GM06990 (cell line): ENCODE results near the gene GABRR2.

Source experiments
- DNase-seq: peaks from one replicate; pipeline ENCODE4 v3.0.0-alpha.2; 2011; ENCODE audit not compliant: insufficient read length; ENCODE audit errors: extremely low read depth
- H3K27me3 ChIP-seq: replicated peaks from 2 replicates; pipeline ENCODE4 v1.6.0; 2011; ENCODE audit warnings: low read length; ENCODE audit not compliant: control insufficient read depth, insufficient read depth
- H3K36me3 ChIP-seq: 2 replicates; pipeline ENCODE4 v1.5.1; 2011; ENCODE audit warnings: low read length; ENCODE audit not compliant: control insufficient read depth, insufficient read depth
- H3K4me3 ChIP-seq: replicated peaks from 2 replicates; pipeline ENCODE4 v1.5.1; 2011; ENCODE audit warnings: low read depth, mild to moderate bottlenecking, control low read depth, low read length
- TF ChIP-seq, protein P1 (sequence below): IDR thresholded peaks from 2 replicates; pipeline ENCODE4 v1.5.1; 2011; ENCODE audit warnings: low read length, control low read depth, mild to moderate bottlenecking, inconsistent platforms; ENCODE audit not compliant: insufficient read depth, poor library complexity, severe bottlenecking

The GABRR2 gene

DNA sequence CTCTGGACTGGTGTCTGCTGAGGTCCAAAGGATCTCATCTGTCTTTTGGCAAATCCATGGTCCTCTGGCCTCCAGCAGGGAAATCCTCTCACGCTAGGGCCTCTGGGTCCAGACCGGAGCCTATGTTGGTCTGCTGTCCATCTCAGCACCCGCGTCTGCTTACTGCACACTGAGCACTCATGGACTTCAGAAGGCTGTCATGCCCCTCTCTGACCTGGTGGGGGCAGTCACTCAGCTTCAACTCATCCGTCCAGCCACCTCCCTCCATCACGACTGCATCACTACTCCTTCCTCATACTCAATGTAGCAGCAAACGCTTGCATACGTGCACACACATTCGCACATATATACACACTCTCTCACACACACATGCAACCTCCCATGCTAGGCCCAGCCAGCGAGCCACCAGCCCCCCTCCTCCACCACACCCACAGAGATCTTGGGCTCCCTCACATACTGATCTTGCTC, 33.3 kb downstream of the GABRR2 start:
- H3K36me3 ChIP-seq, result no peaks in the 10 kb centered on the region
- H3K27me3 ChIP-seq, result no peaks in the 10 kb centered on the region
- no peak overlapping the region for H3K4me3 ChIP-seq
- peak; percentile 71 for DNase-seq
- TF ChIP-seq, protein P1, sequence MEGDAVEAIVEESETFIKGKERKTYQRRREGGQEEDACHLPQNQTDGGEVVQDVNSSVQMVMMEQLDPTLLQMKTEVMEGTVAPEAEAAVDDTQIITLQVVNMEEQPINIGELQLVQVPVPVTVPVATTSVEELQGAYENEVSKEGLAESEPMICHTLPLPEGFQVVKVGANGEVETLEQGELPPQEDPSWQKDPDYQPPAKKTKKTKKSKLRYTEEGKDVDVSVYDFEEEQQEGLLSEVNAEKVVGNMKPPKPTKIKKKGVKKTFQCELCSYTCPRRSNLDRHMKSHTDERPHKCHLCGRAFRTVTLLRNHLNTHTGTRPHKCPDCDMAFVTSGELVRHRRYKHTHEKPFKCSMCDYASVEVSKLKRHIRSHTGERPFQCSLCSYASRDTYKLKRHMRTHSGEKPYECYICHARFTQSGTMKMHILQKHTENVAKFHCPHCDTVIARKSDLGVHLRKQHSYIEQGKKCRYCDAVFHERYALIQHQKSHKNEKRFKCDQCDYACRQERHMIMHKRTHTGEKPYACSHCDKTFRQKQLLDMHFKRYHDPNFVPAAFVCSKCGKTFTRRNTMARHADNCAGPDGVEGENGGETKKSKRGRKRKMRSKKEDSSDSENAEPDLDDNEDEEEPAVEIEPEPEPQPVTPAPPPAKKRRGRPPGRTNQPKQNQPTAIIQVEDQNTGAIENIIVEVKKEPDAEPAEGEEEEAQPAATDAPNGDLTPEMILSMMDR, result peak; percentile 91

DNA sequence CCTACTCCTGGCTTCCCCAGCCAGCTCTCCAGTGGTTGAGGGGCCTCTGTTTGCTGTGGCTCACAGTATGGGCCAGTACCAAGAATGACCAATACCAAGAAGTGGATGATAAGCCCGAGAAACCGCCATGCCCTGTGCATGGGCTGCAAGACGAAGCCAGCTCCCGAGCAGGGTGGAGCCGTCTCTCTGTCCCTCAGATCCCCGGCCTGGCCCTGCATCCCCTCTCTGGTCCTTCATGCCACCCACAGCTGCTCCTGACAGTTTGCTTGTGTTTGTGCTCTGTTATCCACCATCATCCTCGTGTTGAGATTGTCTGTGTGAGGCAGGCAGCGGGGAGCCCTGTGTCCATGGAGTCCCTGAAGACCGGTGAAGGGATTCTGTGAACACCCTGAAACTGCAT, 36.1 kb downstream of the GABRR2 start:
- H3K27me3 ChIP-seq, result no peaks in the 10 kb centered on the region
- TF ChIP-seq, protein P1, result no peak
- no peak overlapping the region for H3K4me3 ChIP-seq
- H3K36me3 ChIP-seq, result no peaks in the 10 kb centered on the region
- DNase-seq, result no peak

DNA sequence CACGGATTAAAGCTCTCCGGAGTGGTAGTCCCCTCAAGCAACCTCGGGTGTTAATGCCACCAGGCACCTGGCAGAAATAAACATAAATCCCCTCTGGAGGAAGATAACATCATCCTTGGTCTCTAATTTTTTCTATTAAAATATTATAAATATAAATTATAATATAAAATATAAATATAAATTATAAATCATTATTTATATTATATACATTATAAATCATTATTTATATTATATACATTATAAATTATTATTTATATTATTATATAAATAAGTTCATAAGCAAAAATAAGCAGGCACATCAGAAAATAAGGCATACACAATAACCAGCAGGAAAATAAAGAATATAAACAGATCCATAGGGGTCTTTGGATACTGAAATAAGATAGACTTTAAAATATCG, 39.2 kb downstream of the GABRR2 start:
- H3K4me3 ChIP-seq, result no peak overlapping the region
- TF ChIP-seq, protein P1, result no peak
- no peaks in the 10 kb centered on the region for H3K36me3 ChIP-seq
- no peak for DNase-seq
- no peaks in the 10 kb centered on the region for H3K27me3 ChIP-seq

DNA sequence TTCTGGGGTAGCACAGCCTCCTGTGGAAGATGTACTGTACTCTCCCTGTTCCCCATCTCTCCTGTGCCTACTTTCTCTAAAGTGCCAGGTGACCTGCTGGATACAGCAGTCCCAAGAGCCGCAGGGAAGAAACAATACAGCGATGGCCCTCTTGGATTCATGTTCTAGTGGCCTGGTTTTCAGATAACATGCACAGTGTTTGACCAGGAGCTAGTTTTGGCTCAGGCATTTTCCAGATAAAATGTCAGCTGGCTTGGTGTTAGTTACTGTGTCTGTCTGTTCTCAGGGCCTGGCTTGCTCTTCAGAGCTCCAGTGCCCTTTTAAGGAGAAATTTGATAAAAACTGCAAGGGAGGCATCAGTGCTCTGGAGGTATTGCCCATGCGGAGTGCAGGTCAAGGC, 41.3 kb downstream of the GABRR2 start:
- TF ChIP-seq, protein P1, result no peak
- no peak for DNase-seq
- Histone ChIP-seq H3K36me3 (no peaks in the 10 kb centered on the region), H3K4me3 (no peak overlapping the region), H3K27me3 (no peaks in the 10 kb centered on the region)

- TF ChIP-seq, protein P1, result no peak
- H3K4me3 ChIP-seq, result no peak overlapping the region
- H3K27me3 ChIP-seq, result no peaks in the 10 kb centered on the region
- H3K36me3 ChIP-seq, result no peaks in the 10 kb centered on the region
- DNase-seq, result no peak
These were observed 42.5 kb downstream of the GABRR2 start for GRCh38 chr6:89272596-89272995.

GRCh38 chr6:89270951-89271721, 44.0 kb downstream of the GABRR2 start:
- TF ChIP-seq, protein P1, result no peak
- no peaks in the 10 kb centered on the region for H3K27me3 ChIP-seq
- peak; percentile 49 for DNase-seq
- no peak overlapping the region for H3K4me3 ChIP-seq
- H3K36me3 ChIP-seq, result no peaks in the 10 kb centered on the region
